IPS-NIHi7 (cell line): ENCODE results near the gene ZNF507.

ENCODE experiments used
- DNase-seq: peaks from one replicate; pipeline ENCODE4 v3.0.0; 2012; ENCODE audit warnings: mixed read lengths; ENCODE audit errors: extremely low spot score

ZNF507 gene

GRCh38 chr19:32339988-32340874 lies 5.2 kb upstream of the ZNF507 start:
- peak; percentile 74 for DNase-seq

- no peak for DNase-seq
These were observed 2.7 kb upstream of the ZNF507 start for GRCh38 chr19:32342695-32343094.

DNA sequence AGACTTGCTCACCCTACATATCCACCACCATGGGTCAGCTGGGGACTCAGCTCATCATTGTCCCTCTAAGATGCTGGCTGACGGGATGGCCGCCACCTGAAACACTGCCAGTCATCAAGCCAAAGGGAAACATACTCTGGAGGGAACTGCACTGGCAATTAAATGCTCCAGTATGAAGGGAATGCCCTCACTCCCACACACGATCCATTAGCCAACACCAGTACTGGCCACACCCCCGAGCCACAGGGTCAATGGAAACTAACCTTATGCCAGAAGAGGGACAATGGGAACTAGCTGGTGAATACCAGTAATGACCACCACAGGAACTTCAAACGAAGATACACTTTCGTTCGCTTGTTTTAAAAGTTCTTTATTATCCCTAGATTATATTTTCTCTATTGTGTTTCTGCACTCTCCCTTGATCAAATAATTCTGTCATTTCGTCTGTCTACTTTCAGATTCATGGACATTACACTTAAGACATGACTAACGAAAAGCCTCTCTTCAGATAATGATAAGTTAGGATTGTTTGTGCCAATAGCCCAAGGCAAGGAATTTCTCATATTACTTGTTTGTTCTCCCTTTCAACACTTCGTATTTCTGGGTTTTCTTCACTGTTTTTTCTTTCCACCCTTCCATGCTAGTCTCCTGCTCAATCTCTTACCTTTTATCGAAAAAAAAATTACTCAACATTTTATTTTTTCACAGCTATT lies 1.7 kb upstream of the ZNF507 start:
- DNase-seq, result no peak

- DNase-seq, result no peak
These were observed 1.5 kb downstream of the ZNF507 start for GRCh38 chr19:32346901-32347300.

DNA sequence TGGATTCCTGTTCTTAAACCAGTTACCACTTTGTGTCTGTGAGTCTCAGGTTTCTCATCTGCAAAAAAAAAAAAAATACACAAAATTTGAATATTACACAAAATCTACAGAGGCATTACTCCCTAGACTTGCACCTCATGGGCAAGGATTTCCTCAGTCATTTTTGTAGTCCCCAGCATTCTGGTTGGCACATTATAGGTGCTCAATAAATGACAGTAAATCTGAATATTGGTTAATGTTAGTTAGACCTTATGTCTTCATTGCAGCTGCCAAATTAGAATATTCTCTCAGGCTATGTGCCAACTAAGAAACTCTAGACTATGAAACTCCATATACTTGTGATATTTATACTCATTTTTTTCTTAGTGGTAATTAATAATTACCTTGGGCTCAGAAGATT lies 2.2 kb downstream of the ZNF507 start:
- no peak for DNase-seq

- no peak for DNase-seq
These were observed 3.6 kb downstream of the ZNF507 start for GRCh38 chr19:32349051-32349450.

- DNase-seq, result no peak
These were observed 4.5 kb downstream of the ZNF507 start for GRCh38 chr19:32349724-32350470.

DNA sequence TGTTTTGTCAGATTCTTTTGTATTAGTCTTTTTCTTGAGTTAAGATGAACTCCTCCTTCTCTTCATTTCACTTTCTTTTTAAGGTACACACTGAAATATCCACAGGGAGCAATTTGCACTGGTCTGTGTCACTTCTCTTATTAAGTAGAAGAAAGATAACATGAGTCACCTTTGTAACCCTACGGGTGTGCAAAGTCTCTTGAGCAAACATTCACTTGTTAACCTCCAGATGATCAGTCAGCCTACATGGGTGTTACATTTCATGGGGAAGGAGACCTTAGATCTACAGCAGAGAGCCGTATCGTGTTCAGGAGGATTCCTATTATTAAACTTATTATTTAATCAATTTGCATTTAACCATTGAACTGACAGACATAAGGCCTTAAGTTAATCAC lies 5.1 kb downstream of the ZNF507 start:
- no peak for DNase-seq

GRCh38 chr19:32350987-32351348 lies 5.6 kb downstream of the ZNF507 start:
- no peak for DNase-seq

DNA sequence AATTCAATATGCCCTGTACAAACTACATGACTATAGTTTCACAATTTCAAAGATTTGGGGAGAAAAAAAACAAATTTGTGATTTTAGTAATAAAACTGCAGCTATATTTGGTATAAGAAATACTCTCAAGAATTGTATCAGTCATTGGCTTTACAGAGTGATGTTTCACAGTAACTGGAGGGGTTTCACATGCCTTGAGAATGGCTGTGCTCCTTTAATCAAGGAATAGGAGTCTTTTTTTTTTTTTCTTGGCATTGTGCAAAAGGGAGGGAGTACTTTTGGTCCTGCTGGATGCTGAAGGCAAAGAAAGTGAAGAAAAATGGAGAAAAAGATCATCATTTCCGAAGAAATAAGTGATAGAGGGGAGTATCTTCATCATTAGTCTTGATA lies 6.8 kb downstream of the ZNF507 start:
- DNase-seq, result no peak

- DNase-seq, result no peak
These were observed 8.9 kb downstream of the ZNF507 start for GRCh38 chr19:32354345-32354744.

- no peak for DNase-seq
These were observed 9.9 kb downstream of the ZNF507 start for GRCh38 chr19:32355309-32355708.

DNA sequence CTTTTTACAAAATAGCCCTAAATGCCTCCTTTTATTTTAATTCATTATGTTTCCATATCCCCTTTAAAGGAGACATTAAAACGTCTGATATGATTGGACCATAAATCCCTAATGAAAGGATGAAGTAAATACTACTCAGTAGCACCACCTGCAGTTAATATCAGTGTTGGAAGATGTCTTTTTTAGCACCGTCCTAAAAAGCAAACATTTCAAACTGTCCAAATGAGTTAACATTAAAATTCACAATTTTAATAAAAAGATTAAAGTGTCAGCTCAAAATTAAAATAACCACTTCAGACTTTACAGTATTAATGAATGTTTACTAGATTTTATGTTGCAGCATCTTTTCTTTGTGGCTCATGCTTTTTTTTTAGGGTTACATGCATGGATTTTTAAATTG lies 12.3 kb downstream of the ZNF507 start:
- no peak for DNase-seq

DNA sequence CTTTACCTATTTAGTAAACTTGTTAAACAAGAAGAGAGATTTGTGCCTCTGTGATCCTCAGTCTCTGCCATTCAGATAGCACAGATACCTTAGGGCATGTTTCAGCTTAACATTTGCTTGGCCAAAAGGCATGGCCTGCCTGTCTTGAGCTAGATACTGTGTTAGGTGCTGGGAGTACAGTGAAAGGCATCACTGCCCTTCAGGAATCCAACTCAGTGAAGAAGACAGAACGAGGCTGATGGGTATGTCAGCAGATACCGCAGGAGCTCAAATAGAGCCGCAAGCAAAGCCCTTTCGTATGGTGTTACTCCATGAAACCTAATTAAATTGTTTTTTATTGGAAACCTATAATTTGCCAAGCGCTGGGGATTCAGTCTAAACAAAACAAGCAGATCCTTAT lies 12.9 kb downstream of the ZNF507 start:
- no peak for DNase-seq

DNA sequence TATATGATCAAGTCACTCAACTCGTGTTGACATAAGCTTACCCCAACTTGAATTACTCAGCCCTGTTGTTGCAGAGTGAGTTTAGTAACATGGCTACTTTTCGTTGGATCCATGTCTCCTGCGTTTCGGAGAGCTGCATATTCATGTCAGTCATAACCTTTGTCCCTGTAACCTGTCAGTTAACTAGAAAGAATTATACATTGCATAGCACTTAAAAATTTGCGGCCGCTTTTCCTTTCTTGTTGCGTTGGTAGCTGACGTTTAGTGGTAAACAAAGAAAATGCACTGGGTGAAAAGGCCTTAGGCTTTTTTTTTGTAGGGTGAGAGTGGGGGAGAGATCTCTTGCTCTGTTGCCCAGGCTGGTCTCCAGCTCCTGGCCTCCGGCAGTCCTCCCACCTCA lies 14.2 kb downstream of the ZNF507 start:
- no peak for DNase-seq

GRCh38 chr19:32361574-32362317 lies 16.3 kb downstream of the ZNF507 start:
- DNase-seq, result no peak

DNA sequence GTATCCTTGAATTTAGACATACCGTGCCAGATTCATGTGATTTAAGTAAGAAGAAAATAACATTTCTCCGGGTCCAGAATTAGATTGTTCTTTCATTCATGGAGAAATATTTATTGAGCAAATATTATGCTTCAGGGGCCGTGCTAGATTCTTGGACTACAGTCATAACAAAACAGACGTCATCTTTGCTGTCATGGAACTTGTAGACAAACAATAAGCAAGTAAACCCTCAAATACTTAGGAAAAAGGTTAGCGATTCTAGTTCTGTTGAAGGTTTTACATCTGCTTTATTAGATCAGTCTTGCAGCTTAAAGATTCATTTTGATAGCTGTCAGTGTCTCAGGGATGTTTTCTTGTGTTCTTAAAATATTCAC lies 16.9 kb downstream of the ZNF507 start:
- DNase-seq, result no peak

DNA sequence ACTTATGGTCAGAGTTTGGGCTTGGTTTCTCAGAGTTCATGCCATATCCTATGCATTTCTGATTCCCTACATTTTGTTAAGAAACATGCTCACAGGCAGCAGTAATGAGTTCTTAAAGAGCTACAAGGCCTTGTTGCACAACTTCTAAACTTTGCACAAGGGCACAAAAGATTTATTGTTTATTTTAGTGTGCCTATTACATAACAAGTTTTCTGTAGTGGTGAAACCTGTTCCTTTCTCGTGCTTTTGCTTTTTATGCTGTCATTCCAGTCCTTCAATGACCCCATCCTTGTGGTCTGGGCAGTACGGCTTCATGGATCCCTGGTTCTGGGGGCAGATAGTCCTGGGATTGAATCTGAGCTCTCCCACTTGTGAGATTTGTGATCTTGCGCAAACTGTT lies 17.8 kb downstream of the ZNF507 start:
- DNase-seq, result no peak

- DNase-seq, result no peak
These were observed 18.2 kb downstream of the ZNF507 start for GRCh38 chr19:32363632-32364031.

- no peak for DNase-seq
These were observed 18.6 kb downstream of the ZNF507 start for GRCh38 chr19:32364040-32364439.

- no peak for DNase-seq
These were observed 21.7 kb downstream of the ZNF507 start for GRCh38 chr19:32367063-32367462.

GRCh38 chr19:32367948-32368536 lies 22.6 kb downstream of the ZNF507 start:
- no peak for DNase-seq
